SK-N-SH (cell line): ENCODE results near the gene ASB4. TPM values are rescaled to one million over a fixed set of nuclear protein-coding genes. Genes with fewer than 3 reads are reported as not detected.

Experiments
- CTCF ChIA-PET: fragments of 300-600, 350-600 bp; formaldehyde crosslinking; extraction: SDS; loops from one replicate; lab custom pipeline; 2021; lab: Yijun Ruan, JAX
- POLR2A ChIA-PET: fragments of 350-600 bp; sonication (Branson Sonifier 250); formaldehyde crosslinking; extraction: SDS; loops from one replicate; lab custom pipeline; 2020; ENCODE audit warnings: antibody characterized with exemption, inconsistent platforms; lab: Yijun Ruan, JAX
- DNase-seq: peaks from one replicate; pipeline ENCODE4 v3.0.0; 2012
- H2AFZ ChIP-seq: fragments of 200-600 bp; sonication (generic); 2 replicates; pipeline ENCODE4 v1.8.1; 2016; ENCODE audit warnings: antibody characterized with exemption, mild to moderate bottlenecking, low read depth
- H3F3A ChIP-seq: fragments of 200-600 bp; sonication (generic); replicated peaks from 2 replicates; pipeline ENCODE3; 2016; ENCODE audit warnings: antibody characterized with exemption, mild to moderate bottlenecking; ENCODE audit not compliant: insufficient read depth
- H3K27ac ChIP-seq, 2 experiments: fragments of 200-500 bp in 1 of 2; fragments of 200-600 bp in 1 of 2; sonication (Bioruptor generic) in 1 of 2; sonication (generic), shearing (Covaris generic) in 1 of 2; 2 replicates each; pipeline versions ENCODE4 v1.5.1 to v1.6.1; 2014 to 2016; ENCODE audit warnings: low read depth in 2 of 2, inconsistent platforms in 1 of 2, low read length in 1 of 2, mild to moderate bottlenecking in 1 of 2, mixed read lengths in 1 of 2
- H3K27me3 ChIP-seq: fragments of 200-600 bp; sonication (generic), shearing (Covaris generic); 2 replicates; pipeline ENCODE4 v1.6.1; 2016; ENCODE audit warnings: mixed run types; ENCODE audit not compliant: insufficient read depth
- H3K36me3 ChIP-seq, 2 experiments: fragments of 200-500 bp in 1 of 2; fragments of 200-600 bp in 1 of 2; sonication (Bioruptor generic) in 1 of 2; sonication (generic) in 1 of 2; replicated peaks in 1 of 2; 2 replicates each; pipeline versions ENCODE3 to v1.5.1; 2014 to 2016; ENCODE audit warnings: low read length in 1 of 2, mild to moderate bottlenecking in 1 of 2; ENCODE audit not compliant: insufficient read depth in 2 of 2, control insufficient read depth in 1 of 2
- H3K4me1 ChIP-seq, 2 experiments: fragments of 200-500 bp in 1 of 2; fragments of 200-600 bp in 1 of 2; sonication (Bioruptor generic) in 1 of 2; sonication (generic), shearing (Covaris generic) in 1 of 2; 2 replicates each; pipeline versions ENCODE4 v1.5.1 to v1.6.1; 2014 to 2016; ENCODE audit warnings: low read depth in 1 of 2, low read length in 1 of 2, mixed run types in 1 of 2; ENCODE audit not compliant: insufficient read depth in 2 of 2, control insufficient read depth in 1 of 2
- H3K4me2 ChIP-seq: fragments of 200-600 bp; sonication (generic), shearing (Covaris generic); 2 replicates; pipeline ENCODE4 v1.6.1; 2017; ENCODE audit warnings: mixed run types
- H3K4me3 ChIP-seq, 2 experiments: fragments of 200-500 bp in 1 of 2; fragments of 200-600 bp in 1 of 2; sonication (Bioruptor generic) in 1 of 2; sonication (generic), shearing (Covaris generic) in 1 of 2; 2 replicates each; pipeline versions ENCODE4 v1.5.1 to v1.8.1; 2014 to 2016; ENCODE audit warnings: low read depth in 2 of 2, inconsistent platforms in 1 of 2, low read length in 1 of 2, mild to moderate bottlenecking in 1 of 2, mixed read lengths in 1 of 2, moderate library complexity in 1 of 2
- H3K79me2 ChIP-seq: fragments of 200-600 bp; sonication (generic); 2 replicates; pipeline ENCODE4 v1.8.1; 2017; ENCODE audit warnings: mild to moderate bottlenecking; ENCODE audit not compliant: insufficient read depth
- H3K9ac ChIP-seq: fragments of 200-600 bp; sonication (generic); 2 replicates; pipeline ENCODE4 v1.6.1; 2017; ENCODE audit warnings: mixed run types
- H3K9me2 ChIP-seq: fragments of 200-600 bp; sonication (generic); 2 replicates; pipeline ENCODE4 v1.6.1; 2017; ENCODE audit warnings: mixed run types
- H3K9me3 ChIP-seq: fragments of 200-600 bp; sonication (generic); 2 replicates; pipeline ENCODE4 v1.6.1; 2017; ENCODE audit warnings: mixed run types, mild to moderate bottlenecking, moderate library complexity
- H4K20me1 ChIP-seq: fragments of 200-600 bp; sonication (generic); 2 replicates; pipeline ENCODE4 v1.6.1; 2017; ENCODE audit warnings: mild to moderate bottlenecking, mixed run types; ENCODE audit not compliant: insufficient read depth
- ELF1 ChIP-seq: IDR thresholded peaks from 2 replicates; pipeline ENCODE4 v1.4.0; 2012
- EP300 ChIP-seq, 2 experiments: IDR thresholded peaks; 2 replicates each; pipeline versions ENCODE4 v1.4.0 to v1.6.1; 2012; ENCODE audit warnings: borderline replicate concordance in 1 of 2, low read depth in 1 of 2, low read length in 1 of 2
- EZH2phosphoT487 ChIP-seq: fragments of 200-600 bp; sonication (generic); IDR thresholded peaks from 2 replicates; pipeline ENCODE4 v1.6.1; 2017; ENCODE audit warnings: low read depth, mixed run types, mild to moderate bottlenecking, antibody characterized with exemption, moderate library complexity, borderline replicate concordance
- FOXJ3 ChIP-seq: sonication (generic); formaldehyde crosslinking; IDR thresholded peaks from 2 replicates; pipeline ENCODE4 v1.5.1; 2020; ENCODE audit warnings: mild to moderate bottlenecking, missing genetic modification reagents
- GATA2 ChIP-seq: sonication (generic); formaldehyde crosslinking; IDR thresholded peaks from 2 replicates; pipeline ENCODE4 v1.5.0; 2020; ENCODE audit warnings: mild to moderate bottlenecking, missing genetic modification reagents
- IRF3 ChIP-seq: fragments of 150-350 bp; IDR thresholded peaks from 2 replicates; pipeline ENCODE4 v1.6.1; 2016; ENCODE audit warnings: mild to moderate bottlenecking, low read depth, low read length
- MAX ChIP-seq: IDR thresholded peaks from 2 replicates; pipeline ENCODE4 v1.4.0; 2012; ENCODE audit warnings: low read depth
- MEF2A ChIP-seq: IDR thresholded peaks from 2 replicates; pipeline ENCODE4 v1.4.0; 2012; ENCODE audit warnings: low read depth, borderline replicate concordance
- MXI1 ChIP-seq: IDR thresholded peaks from 2 replicates; pipeline ENCODE4 v1.6.1; 2012; ENCODE audit warnings: mild to moderate bottlenecking, low read depth, low read length, improper control_type of control experiment
- NFIC ChIP-seq: IDR thresholded peaks from 2 replicates; pipeline ENCODE4 v1.4.0; 2012; ENCODE audit warnings: borderline replicate concordance
- NRF1 ChIP-seq: IDR thresholded peaks from 2 replicates; pipeline ENCODE4 v1.6.1; 2012; ENCODE audit warnings: low read depth, mild to moderate bottlenecking, low read length
- POLR2AphosphoS5 ChIP-seq: IDR thresholded peaks from 2 replicates; pipeline ENCODE4 v1.6.1; 2012; ENCODE audit warnings: low read depth, low read length
- RAD21 ChIP-seq: IDR thresholded peaks from 2 replicates; pipeline ENCODE4 v1.6.1; 2012; ENCODE audit warnings: mild to moderate bottlenecking, low read length
- RCOR1 ChIP-seq: fragments of 150-350 bp; IDR thresholded peaks from 2 replicates; pipeline ENCODE4 v1.6.1; 2017; ENCODE audit warnings: antibody characterized with exemption, low read length
- SMC3 ChIP-seq: IDR thresholded peaks from 2 replicates; pipeline ENCODE4 v1.6.1; 2012; ENCODE audit warnings: low read depth, low read length, improper control_type of control experiment
- TCF12 ChIP-seq: IDR thresholded peaks from 2 replicates; pipeline ENCODE4 v1.4.0; 2012
- USF1 ChIP-seq: IDR thresholded peaks from 2 replicates; pipeline ENCODE4 v1.4.0; 2012; ENCODE audit warnings: low read depth, borderline replicate concordance
- YY1 ChIP-seq: IDR thresholded peaks from 2 replicates; pipeline ENCODE4 v1.4.0; 2012; ENCODE audit warnings: low read depth, mild to moderate bottlenecking
- ZBTB33 ChIP-seq: IDR thresholded peaks from 2 replicates; pipeline ENCODE4 v1.4.0; 2012; ENCODE audit warnings: low read depth, borderline replicate concordance
- WGBS: methylation state at CpG from one replicate; pipeline ENCODE4 v1.1.6; 2017; ENCODE audit warnings: low lambda C conversion rate; 5-methylcytosine and 5-hydroxymethylcytosine counted together
- polyA plus RNA-seq, 3 experiments: library from polyadenylated mRNA; depleted of rRNA; stranded (reverse); fragments of >200 nt; gene quantifications; 2 replicates each; pipeline ENCODE4 v1.2.3, GENCODE V29; 2012
- TF ChIP-seq, protein P1 (sequence below): fragments of 150-350 bp; IDR thresholded peaks from 2 replicates; pipeline ENCODE4 v1.6.1; 2017; ENCODE audit warnings: antibody characterized with exemption, low read length, low read depth, borderline replicate concordance
- TF ChIP-seq, protein P2 (sequence below): IDR thresholded peaks from 2 replicates; pipeline ENCODE4 v1.6.1; 2012; ENCODE audit warnings: mild to moderate bottlenecking, low read depth, low read length, moderate library complexity

Gene ASB4
- polyA plus RNA-seq, 1 of the 3 experiments (the other 2 are of a cell fraction): not detected

GRCh38 chr7:95444796-95445195 is 40.9 kb upstream of the ASB4 start:
- H3K4me3 ChIP-seq: no peak overlapping the region
- TF ChIP-seq MEF2A (no peak), EP300 (IDR thresholded peaks at IDR 0.05; ENCODE audit: borderline replicate concordance in 1 of 2, low read depth in 1 of 2, low read length in 1 of 2) (no peak), NRF1 (no peak), FOXJ3 (CRISPR knock-in tag) (no peak), RCOR1 (no peak), IRF3 (no peak), TCF12 (no peak), MAX (no peak), POLR2AphosphoS5 (no peak), EZH2phosphoT487 (no peak), YY1 (no peak), NFIC (no peak), GATA2 (no peak)
- TF ChIP-seq, all 33 proteins: peak for 0
- H3K9ac ChIP-seq: no peak overlapping the region
- no peaks in the 10 kb centered on the region for H3F3A ChIP-seq
- H3K27me3 ChIP-seq: no peaks in the 10 kb centered on the region
- H3K79me2 ChIP-seq: no peaks in the 10 kb centered on the region
- H3K36me3 ChIP-seq: no peaks in the 10 kb centered on the region
- H3K4me2 ChIP-seq: no peak overlapping the region
- no peaks in the 10 kb centered on the region for H3K9me3 ChIP-seq
- H2AFZ ChIP-seq: no peak overlapping the region
- no peak overlapping the region for H3K27ac ChIP-seq
- POLR2A ChIA-PET: interaction anchor here (1.0 kb wide), 1 partner anchor 10 kb away, joined by 3 read pairs; the partner anchor contains the start of gene PON2
- H4K20me1 ChIP-seq: no peaks in the 10 kb centered on the region
- no peak for DNase-seq
- 20% methylated on average over 2 of the region's 2 CpGs for WGBS
- H3K9me2 ChIP-seq: no peaks in the 10 kb centered on the region
- H3K4me1 ChIP-seq: no peaks in the 10 kb centered on the region
- CTCF ChIA-PET: interaction anchor here (0.5 to 4.1 kb wide), 3 partner anchors 9 to 32 kb away, joined by 3 to 16 read pairs (median 4); no protein-coding TSS in a partner anchor

DNA sequence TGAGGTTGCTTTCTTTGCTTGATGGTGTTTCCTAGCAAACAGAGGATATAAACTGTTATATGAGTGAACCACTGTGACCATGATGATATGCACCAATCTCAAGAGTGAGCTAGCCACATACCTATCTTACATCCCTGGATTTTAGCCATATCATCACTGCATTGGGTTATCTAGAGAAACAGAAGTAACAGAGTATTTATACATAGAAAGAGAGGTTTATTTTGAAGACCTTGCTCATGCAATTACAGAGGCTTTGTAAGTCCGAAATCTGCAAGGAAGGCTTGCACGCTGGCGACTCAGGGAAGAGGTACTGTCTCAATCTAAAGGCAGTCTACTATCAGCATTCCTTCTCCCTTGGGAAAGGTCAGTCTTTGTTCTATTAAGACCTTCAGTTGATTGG is 39.1 kb upstream of the ASB4 start:
- CTCF ChIA-PET: interaction anchor here (1.0 to 4.1 kb wide), 2 partner anchors 10 to 30 kb away, joined by 3 to 16 read pairs; no protein-coding TSS in a partner anchor
- TF ChIP-seq MXI1 (no peak), ELF1 (no peak), SMC3 (no peak), GATA2 (no peak), ZBTB33 (no peak), RAD21 (no peak), POLR2AphosphoS5 (no peak), USF1 (no peak)
- TF ChIP-seq, protein P1, sequence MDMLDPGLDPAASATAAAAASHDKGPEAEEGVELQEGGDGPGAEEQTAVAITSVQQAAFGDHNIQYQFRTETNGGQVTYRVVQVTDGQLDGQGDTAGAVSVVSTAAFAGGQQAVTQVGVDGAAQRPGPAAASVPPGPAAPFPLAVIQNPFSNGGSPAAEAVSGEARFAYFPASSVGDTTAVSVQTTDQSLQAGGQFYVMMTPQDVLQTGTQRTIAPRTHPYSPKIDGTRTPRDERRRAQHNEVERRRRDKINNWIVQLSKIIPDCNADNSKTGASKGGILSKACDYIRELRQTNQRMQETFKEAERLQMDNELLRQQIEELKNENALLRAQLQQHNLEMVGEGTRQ: no peak
- TF ChIP-seq, protein P2, sequence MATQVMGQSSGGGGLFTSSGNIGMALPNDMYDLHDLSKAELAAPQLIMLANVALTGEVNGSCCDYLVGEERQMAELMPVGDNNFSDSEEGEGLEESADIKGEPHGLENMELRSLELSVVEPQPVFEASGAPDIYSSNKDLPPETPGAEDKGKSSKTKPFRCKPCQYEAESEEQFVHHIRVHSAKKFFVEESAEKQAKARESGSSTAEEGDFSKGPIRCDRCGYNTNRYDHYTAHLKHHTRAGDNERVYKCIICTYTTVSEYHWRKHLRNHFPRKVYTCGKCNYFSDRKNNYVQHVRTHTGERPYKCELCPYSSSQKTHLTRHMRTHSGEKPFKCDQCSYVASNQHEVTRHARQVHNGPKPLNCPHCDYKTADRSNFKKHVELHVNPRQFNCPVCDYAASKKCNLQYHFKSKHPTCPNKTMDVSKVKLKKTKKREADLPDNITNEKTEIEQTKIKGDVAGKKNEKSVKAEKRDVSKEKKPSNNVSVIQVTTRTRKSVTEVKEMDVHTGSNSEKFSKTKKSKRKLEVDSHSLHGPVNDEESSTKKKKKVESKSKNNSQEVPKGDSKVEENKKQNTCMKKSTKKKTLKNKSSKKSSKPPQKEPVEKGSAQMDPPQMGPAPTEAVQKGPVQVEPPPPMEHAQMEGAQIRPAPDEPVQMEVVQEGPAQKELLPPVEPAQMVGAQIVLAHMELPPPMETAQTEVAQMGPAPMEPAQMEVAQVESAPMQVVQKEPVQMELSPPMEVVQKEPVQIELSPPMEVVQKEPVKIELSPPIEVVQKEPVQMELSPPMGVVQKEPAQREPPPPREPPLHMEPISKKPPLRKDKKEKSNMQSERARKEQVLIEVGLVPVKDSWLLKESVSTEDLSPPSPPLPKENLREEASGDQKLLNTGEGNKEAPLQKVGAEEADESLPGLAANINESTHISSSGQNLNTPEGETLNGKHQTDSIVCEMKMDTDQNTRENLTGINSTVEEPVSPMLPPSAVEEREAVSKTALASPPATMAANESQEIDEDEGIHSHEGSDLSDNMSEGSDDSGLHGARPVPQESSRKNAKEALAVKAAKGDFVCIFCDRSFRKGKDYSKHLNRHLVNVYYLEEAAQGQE: no peak

More for the DNA sequence above, 39.1 kb upstream of the ASB4 start:
- Histone ChIP-seq H3K4me2 (no peak overlapping the region), H3K9ac (no peak overlapping the region), H3K27me3 (no peaks in the 10 kb centered on the region), H3F3A (no peaks in the 10 kb centered on the region), H4K20me1 (no peaks in the 10 kb centered on the region), H3K9me2 (no peaks in the 10 kb centered on the region), H3K36me3 (no peaks in the 10 kb centered on the region), H3K4me1 (no peaks in the 10 kb centered on the region), H3K27ac (no peak overlapping the region), H3K9me3 (no peaks in the 10 kb centered on the region), H3K79me2 (no peaks in the 10 kb centered on the region), H3K4me3 (no peak overlapping the region), H2AFZ (no peak overlapping the region)
- POLR2A ChIA-PET: no interaction called here
- DNase-seq: no peak
- 80% methylated on average over 3 of the region's 3 CpGs for WGBS
